ENCODE data around the gene ADGRV1. TPM values are rescaled to one million over a fixed set of nuclear protein-coding genes. Genes with fewer than 3 reads are reported as not detected.

Gene ADGRV1
- polyA plus RNA-seq, 4 donors, result 2.6 to 2.9 (median 2.7) TPM; not detected in 1

DNA sequence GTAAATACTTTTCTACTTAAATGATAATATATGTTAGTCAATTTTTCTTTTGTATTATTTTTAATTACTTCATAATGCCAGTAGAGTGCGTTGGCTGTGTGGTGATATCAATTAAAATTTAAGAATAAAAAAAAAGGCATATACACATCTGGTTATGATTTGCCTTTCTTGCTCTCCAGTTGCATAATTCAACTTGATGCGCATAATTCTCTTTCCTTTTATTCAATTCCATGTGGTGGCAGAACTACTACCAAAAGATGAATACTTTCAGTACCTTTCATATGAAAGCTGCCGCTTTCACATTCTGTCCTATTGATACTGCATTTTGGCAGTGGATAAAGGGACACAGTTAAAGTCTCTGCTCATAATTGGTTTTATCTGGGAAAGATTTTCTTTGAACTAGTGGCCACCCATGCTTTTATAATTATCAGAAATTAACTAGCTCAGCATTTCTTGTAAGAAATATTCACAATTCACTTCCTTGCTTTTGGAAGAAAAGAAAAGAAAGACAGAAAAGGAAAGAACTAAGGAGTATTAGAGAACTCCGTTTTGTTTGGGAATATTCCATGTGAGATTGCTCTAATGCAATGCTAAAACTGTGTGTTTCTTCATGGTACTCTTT, 12.3 kb upstream of the ADGRV1 start:
- Histone ChIP-seq H3K27me3 (ENCODE audit: control insufficient read depth in 3 of 3, insufficient read depth in 3 of 3, low read length in 3 of 3) (peaks cover 0 to 2% (median 0%) of the 10 kb centered on the region in 3 donors), H3K4me3 (ENCODE audit: low read depth in 1 of 3, low read length in 3 of 3) (no peak overlapping the region), H3K27ac (ENCODE audit: low read depth in 1 of 3, low read length in 2 of 3) (no peak overlapping the region), H3K9me3 (ENCODE audit: control insufficient read depth in 2 of 2, insufficient read depth in 1 of 2, low read depth in 1 of 2, low read length in 1 of 2) (no peaks in the 10 kb centered on the region), H3K4me1 (ENCODE audit: control insufficient read depth in 3 of 3, insufficient read depth in 2 of 3, low read depth in 1 of 3, low read length in 2 of 3) (no peaks in the 10 kb centered on the region), H3K36me3 (ENCODE audit: control insufficient read depth in 3 of 3, insufficient read depth in 2 of 3, low read depth in 1 of 3, low read length in 3 of 3) (no peaks in the 10 kb centered on the region)
- DNase-seq (no peak), FAIRE-seq (no peak)
- WGBS, 3 donors, result 76 to 88% (median 77%) methylated on average over 4 of the region's 4 CpGs

DNA sequence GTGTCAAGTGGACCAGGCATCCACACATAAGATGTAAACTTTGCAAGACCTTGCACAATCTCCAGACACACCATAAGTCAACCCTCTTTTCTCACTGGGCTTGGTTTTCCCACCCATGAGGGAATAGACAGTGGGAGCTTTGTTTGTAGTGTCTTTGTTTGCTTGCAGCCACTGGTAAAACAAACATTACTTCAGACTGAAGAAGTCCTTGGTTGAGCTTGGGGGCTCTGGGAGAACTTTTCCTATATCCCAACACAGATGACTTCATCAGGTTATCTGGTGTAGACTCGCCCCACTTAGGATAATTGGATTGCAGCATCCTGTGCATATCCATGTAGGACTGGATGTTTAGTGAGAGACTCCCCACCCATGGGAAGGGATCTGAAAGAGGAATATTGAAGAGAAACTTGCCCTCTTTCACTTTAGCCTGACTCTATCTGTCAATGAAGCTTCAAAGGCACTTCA, 11.5 kb upstream of the ADGRV1 start:
- Histone ChIP-seq H3K36me3 (ENCODE audit: control insufficient read depth in 3 of 3, insufficient read depth in 2 of 3, low read depth in 1 of 3, low read length in 3 of 3) (no peaks in the 10 kb centered on the region), H3K27ac (ENCODE audit: low read depth in 1 of 3, low read length in 2 of 3) (no peak overlapping the region), H3K4me1 (ENCODE audit: control insufficient read depth in 3 of 3, insufficient read depth in 2 of 3, low read depth in 1 of 3, low read length in 2 of 3) (no peaks in the 10 kb centered on the region), H3K9me3 (ENCODE audit: control insufficient read depth in 2 of 2, insufficient read depth in 1 of 2, low read depth in 1 of 2, low read length in 1 of 2) (no peaks in the 10 kb centered on the region), H3K27me3 (ENCODE audit: control insufficient read depth in 3 of 3, insufficient read depth in 3 of 3, low read length in 3 of 3) (peaks cover 0 to 2% (median 0%) of the 10 kb centered on the region in 3 donors), H3K4me3 (ENCODE audit: low read depth in 1 of 3, low read length in 3 of 3) (no peak overlapping the region)
- 67 to 70% (median 68%) methylated on average over 1 of the region's 1 CpG for WGBS, 3 donors
- FAIRE-seq (no peak), DNase-seq (no peak)

DNA sequence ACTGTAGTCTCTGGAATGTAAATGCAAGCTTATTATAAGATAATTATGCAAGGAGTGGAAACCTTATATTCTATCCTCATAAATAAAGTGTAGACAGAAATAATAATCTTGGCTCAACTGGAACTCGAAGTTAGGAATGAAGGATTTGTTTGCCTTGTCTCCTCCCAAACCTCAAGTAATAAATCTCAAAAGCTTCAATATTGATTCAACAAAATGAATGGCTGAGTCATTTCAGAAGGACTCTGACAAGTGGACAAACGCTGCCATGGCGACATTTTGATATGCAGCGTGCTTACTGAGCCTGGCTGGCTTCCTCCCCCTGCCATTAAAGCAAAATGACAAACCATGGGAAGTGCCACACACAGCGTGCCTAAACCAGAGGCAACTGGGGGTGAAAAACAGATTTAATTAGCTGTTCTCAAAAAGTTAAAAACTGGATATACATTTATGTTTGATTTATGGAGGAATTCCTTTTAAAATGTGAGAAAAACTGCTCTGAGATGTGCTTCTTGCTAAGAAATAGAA, 10.5 kb upstream of the ADGRV1 start:
- no peaks in the 10 kb centered on the region for H3K36me3 ChIP-seq (ENCODE audit: control insufficient read depth in 3 of 3, insufficient read depth in 2 of 3, low read depth in 1 of 3, low read length in 3 of 3)
- peak; percentile 60 to 67 for DNase-seq
- H3K4me1 ChIP-seq (ENCODE audit: control insufficient read depth in 3 of 3, insufficient read depth in 2 of 3, low read depth in 1 of 3, low read length in 2 of 3), result no peaks in the 10 kb centered on the region
- H3K27me3 ChIP-seq (ENCODE audit: control insufficient read depth in 3 of 3, insufficient read depth in 3 of 3, low read length in 3 of 3), result peaks cover 0 to 6% (median 0%) of the 10 kb centered on the region in 3 donors
- H3K27ac ChIP-seq (ENCODE audit: low read depth in 1 of 3, low read length in 2 of 3), result no peak overlapping the region
- FAIRE-seq, result no peak
- no peaks in the 10 kb centered on the region for H3K9me3 ChIP-seq (ENCODE audit: control insufficient read depth in 2 of 2, insufficient read depth in 1 of 2, low read depth in 1 of 2, low read length in 1 of 2)
- WGBS, 3 donors, result 6 to 35% (median 22%) methylated on average over 5 of the region's 5 CpGs
- no peak overlapping the region for H3K4me3 ChIP-seq (ENCODE audit: low read depth in 1 of 3, low read length in 3 of 3)

DNA sequence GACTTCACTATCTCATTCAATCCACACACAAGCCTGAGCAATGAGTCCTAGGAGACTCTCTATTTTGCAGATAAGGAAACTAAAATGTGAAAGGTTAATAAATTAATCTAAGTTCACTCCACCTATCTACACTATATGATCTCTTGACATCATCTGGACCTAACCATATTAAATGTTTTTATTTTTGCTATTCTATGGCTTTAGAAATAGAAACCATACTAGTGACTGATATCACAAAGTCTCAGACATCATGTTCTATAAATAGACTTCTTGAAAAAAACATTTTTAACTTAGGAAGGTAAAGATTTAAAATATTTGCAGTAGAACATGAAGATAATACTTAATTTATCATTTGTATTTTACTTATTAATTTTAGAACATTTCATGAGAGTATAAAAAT, 9.4 kb upstream of the ADGRV1 start:
- FAIRE-seq, result no peak

DNA sequence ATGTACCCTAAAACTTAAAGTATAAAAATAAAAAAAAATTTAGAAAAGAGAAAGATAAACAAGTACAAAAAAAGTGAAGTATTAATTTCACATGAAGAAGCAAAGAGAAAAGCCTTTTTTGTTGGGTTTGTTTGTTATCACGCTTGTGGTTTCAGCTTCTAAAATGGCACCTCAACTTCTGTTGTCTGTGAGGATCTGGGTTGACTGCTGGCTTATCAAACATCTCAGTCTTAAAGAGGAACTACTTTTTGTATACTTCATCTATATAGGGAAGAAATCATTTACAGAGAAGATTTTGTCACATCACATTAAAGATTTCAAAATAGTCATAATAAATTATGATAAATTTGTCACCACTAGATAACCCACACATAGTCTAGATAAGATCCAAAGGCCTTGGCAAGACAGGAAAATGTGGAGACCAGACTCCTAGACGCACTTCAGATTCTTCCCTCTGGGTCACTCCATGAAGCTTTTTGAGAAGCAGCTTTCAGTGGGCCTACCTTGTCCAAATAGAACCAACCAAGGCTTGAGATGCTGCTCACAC, 8.8 kb upstream of the ADGRV1 start:
- peaks cover 0 to 9% (median 0%) of the 10 kb centered on the region in 3 donors for H3K27me3 ChIP-seq (ENCODE audit: control insufficient read depth in 3 of 3, insufficient read depth in 3 of 3, low read length in 3 of 3)
- no peaks in the 10 kb centered on the region for H3K36me3 ChIP-seq (ENCODE audit: control insufficient read depth in 3 of 3, insufficient read depth in 2 of 3, low read depth in 1 of 3, low read length in 3 of 3)
- H3K4me1 ChIP-seq (ENCODE audit: control insufficient read depth in 3 of 3, insufficient read depth in 2 of 3, low read depth in 1 of 3, low read length in 2 of 3), result no peaks in the 10 kb centered on the region
- no peak overlapping the region for H3K4me3 ChIP-seq (ENCODE audit: low read depth in 1 of 3, low read length in 3 of 3)
- WGBS, 3 donors, result 70 to 77% (median 75%) methylated on average over 2 of the region's 2 CpGs
- H3K27ac ChIP-seq (ENCODE audit: low read depth in 1 of 3, low read length in 2 of 3), result no peak overlapping the region
- FAIRE-seq (no peak), DNase-seq (no peak)
- no peaks in the 10 kb centered on the region for H3K9me3 ChIP-seq (ENCODE audit: control insufficient read depth in 2 of 2, insufficient read depth in 1 of 2, low read depth in 1 of 2, low read length in 1 of 2)

More for the DNA sequence above, 9.4 kb upstream of the ADGRV1 start:
- H3K27ac ChIP-seq (ENCODE audit: low read depth in 1 of 3, low read length in 2 of 3), result no peak overlapping the region
- no peaks in the 10 kb centered on the region for H3K9me3 ChIP-seq (ENCODE audit: control insufficient read depth in 2 of 2, insufficient read depth in 1 of 2, low read depth in 1 of 2, low read length in 1 of 2)
- no peaks in the 10 kb centered on the region for H3K4me1 ChIP-seq (ENCODE audit: control insufficient read depth in 3 of 3, insufficient read depth in 2 of 3, low read depth in 1 of 3, low read length in 2 of 3)
- H3K27me3 ChIP-seq (ENCODE audit: control insufficient read depth in 3 of 3, insufficient read depth in 3 of 3, low read length in 3 of 3), result peaks cover 0 to 6% (median 0%) of the 10 kb centered on the region in 3 donors
- no peak overlapping the region for H3K4me3 ChIP-seq (ENCODE audit: low read depth in 1 of 3, low read length in 3 of 3)
- no peaks in the 10 kb centered on the region for H3K36me3 ChIP-seq (ENCODE audit: control insufficient read depth in 3 of 3, insufficient read depth in 2 of 3, low read depth in 1 of 3, low read length in 3 of 3)
- DNase-seq, result no peak

DNA sequence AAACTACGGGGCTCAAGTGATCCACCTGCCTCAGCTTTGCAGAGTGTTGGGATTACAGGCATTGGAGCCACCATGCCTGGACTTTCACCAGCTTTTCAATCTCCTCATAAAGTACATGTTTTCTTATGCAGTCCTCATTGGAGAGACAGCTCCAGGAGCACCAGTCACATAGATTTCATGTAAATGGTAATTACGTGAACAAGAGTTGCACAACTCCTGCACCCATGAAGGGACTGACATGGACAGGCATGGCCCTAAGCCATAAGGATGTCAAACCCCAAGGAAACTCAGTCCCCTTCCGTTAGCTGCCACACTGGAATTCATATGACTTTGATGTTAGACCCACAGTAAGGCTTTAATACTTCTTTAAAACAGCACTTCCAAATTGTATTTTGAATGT, 7.6 kb upstream of the ADGRV1 start:
- Histone ChIP-seq H3K27ac (ENCODE audit: low read depth in 1 of 3, low read length in 2 of 3) (no peak overlapping the region), H3K4me3 (ENCODE audit: low read depth in 1 of 3, low read length in 3 of 3) (no peak overlapping the region), H3K9me3 (ENCODE audit: control insufficient read depth in 2 of 2, insufficient read depth in 1 of 2, low read depth in 1 of 2, low read length in 1 of 2) (no peaks in the 10 kb centered on the region), H3K27me3 (ENCODE audit: control insufficient read depth in 3 of 3, insufficient read depth in 3 of 3, low read length in 3 of 3) (peaks cover 0 to 9% (median 0%) of the 10 kb centered on the region in 3 donors), H3K36me3 (ENCODE audit: control insufficient read depth in 3 of 3, insufficient read depth in 2 of 3, low read depth in 1 of 3, low read length in 3 of 3) (no peaks in the 10 kb centered on the region), H3K4me1 (ENCODE audit: control insufficient read depth in 3 of 3, insufficient read depth in 2 of 3, low read depth in 1 of 3, low read length in 2 of 3) (no peaks in the 10 kb centered on the region)
- DNase-seq (no peak), FAIRE-seq (no peak)
- WGBS, 3 donors, result 71 to 84% (median 81%) methylated on average over 3 of the region's 3 CpGs

DNA sequence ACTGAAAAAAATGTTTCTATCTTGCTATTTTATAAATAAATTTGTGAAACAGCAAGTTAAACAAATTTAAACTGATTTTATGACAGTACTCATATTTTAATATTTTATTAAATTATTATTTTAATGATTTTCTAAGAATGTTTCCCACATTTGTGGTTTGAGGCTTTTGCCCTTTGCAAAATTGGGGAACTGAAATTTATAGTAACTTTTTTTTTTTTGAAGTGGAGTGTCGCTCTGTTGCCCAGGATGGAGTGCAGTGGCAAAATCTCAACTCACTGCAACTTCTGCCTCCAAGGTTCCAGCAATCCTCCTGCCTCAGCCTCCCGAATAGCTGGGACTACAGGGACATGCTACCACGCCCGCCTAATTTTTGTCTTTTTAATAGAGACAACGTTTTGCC, 7.2 kb upstream of the ADGRV1 start:
- no peak for DNase-seq
- no peaks in the 10 kb centered on the region for H3K4me1 ChIP-seq (ENCODE audit: control insufficient read depth in 3 of 3, insufficient read depth in 2 of 3, low read depth in 1 of 3, low read length in 2 of 3)
- no peak for FAIRE-seq
- H3K9me3 ChIP-seq (ENCODE audit: control insufficient read depth in 2 of 2, insufficient read depth in 1 of 2, low read depth in 1 of 2, low read length in 1 of 2), result no peaks in the 10 kb centered on the region
- H3K27me3 ChIP-seq (ENCODE audit: control insufficient read depth in 3 of 3, insufficient read depth in 3 of 3, low read length in 3 of 3), result peaks cover 0 to 9% (median 0%) of the 10 kb centered on the region in 3 donors
- no peak overlapping the region for H3K4me3 ChIP-seq (ENCODE audit: low read depth in 1 of 3, low read length in 3 of 3)
- no peaks in the 10 kb centered on the region for H3K36me3 ChIP-seq (ENCODE audit: control insufficient read depth in 3 of 3, insufficient read depth in 2 of 3, low read depth in 1 of 3, low read length in 3 of 3)
- WGBS, 3 donors, result 75 to 83% (median 78%) methylated on average over 5 of the region's 5 CpGs
- no peak overlapping the region for H3K27ac ChIP-seq (ENCODE audit: low read depth in 1 of 3, low read length in 2 of 3)

DNA sequence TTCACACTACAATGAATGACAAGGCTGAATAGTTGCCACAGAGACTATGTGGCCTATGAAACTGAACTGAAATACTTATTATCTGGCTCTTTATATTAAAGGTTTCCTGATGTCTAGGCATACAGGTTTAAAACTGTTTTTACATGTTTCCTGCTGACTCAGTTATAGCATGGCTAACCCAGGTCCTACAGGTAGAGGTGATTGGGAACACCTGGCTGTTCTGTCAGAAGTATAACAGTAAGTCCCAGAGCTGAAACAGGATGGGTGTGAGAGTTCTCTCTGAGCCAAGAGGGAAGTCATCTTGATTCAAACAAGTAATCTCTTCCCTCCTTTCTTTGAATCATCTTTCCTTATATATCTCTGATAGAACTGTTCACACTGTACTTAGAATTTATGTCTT, 4.9 kb upstream of the ADGRV1 start:
- no peaks in the 10 kb centered on the region for H3K4me1 ChIP-seq (ENCODE audit: control insufficient read depth in 3 of 3, insufficient read depth in 2 of 3, low read depth in 1 of 3, low read length in 2 of 3)
- DNase-seq, result no peak
- peaks cover 4 to 12% (median 7%) of the 10 kb centered on the region in 3 donors for H3K27me3 ChIP-seq (ENCODE audit: control insufficient read depth in 3 of 3, insufficient read depth in 3 of 3, low read length in 3 of 3)
- H3K36me3 ChIP-seq (ENCODE audit: control insufficient read depth in 3 of 3, insufficient read depth in 2 of 3, low read depth in 1 of 3, low read length in 3 of 3), result no peaks in the 10 kb centered on the region
- no peaks in the 10 kb centered on the region for H3K9me3 ChIP-seq (ENCODE audit: control insufficient read depth in 2 of 2, insufficient read depth in 1 of 2, low read depth in 1 of 2, low read length in 1 of 2)
- no peak for FAIRE-seq
- no peak overlapping the region for H3K4me3 ChIP-seq (ENCODE audit: low read depth in 1 of 3, low read length in 3 of 3)
- H3K27ac ChIP-seq (ENCODE audit: low read depth in 1 of 3, low read length in 2 of 3), result no peak overlapping the region
